ENCODE data around the gene RPGRIP1. TPM values are rescaled to one million over a fixed set of nuclear protein-coding genes. Genes with fewer than 3 reads are reported as not detected.

The RPGRIP1 gene
- total RNA-seq (2022; extraction: Qiagen RNA extraction) = 0.09 to 0.25 TPM (median 0.17 TPM) in 5 replicates

DNA sequence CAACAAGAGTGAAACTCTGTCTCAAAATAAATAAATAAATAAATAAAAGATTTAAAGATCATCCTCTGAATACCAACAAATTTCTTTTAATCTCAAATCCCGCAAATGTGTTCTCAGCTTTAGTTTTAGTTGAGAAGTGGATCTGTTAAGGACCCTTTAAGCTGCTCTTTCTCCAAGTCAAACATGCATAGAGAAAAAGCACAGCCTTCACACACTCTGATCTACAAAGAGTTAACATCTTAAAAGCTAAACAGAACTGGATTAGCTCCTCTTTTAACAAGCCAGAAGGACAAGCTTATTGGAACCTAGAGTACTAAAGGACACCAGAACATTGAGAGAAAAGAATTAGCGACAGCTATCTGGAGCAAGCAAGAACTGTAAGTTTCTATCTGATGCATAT is at the start of gene RPGRIP1:
Gene RPGRIP1 (plus strand): TSS at position 301 of the 400 bp plus-strand sequence. CDS start 7,894 bp downstream, outside the sequence.

GRCh38 chr14:21269252-21270046 is 10.4 kb upstream of the RPGRIP1 start, which contains the start of gene HNRNPC:
Gene HNRNPC (minus strand): TSS chr14:21269442. CDS start chr14:21234193, 35,249 bp downstream.

Other genes with a start within 250 kb of the RPGRIP1 start
- not detected in 5 replicates for gene TPPP2, start 249.9 kb upstream of the RPGRIP1 start, total RNA-seq (2022; extraction: Qiagen RNA extraction)
- not detected in 5 replicates for gene RNASE13, start 245.3 kb upstream of the RPGRIP1 start, total RNA-seq (2022; extraction: Qiagen RNA extraction)
- gene RNASE7, start 237.7 kb upstream of the RPGRIP1 start, total RNA-seq (2022; extraction: Qiagen RNA extraction) = 0.07 TPM in 1 of 5 replicates, not detected in the others
- not detected in 5 replicates for gene RNASE8, start 222.3 kb upstream of the RPGRIP1 start, total RNA-seq (2022; extraction: Qiagen RNA extraction)
- gene ARHGEF40, start 209.8 kb upstream of the RPGRIP1 start, total RNA-seq (2022; extraction: Qiagen RNA extraction) = 7.4 to 9.9 TPM (median 8.6 TPM) in 5 replicates
- 21.4 to 31.3 TPM (median 28.4 TPM) in 5 replicates for gene ZNF219, start 181.4 kb upstream of the RPGRIP1 start, total RNA-seq (2022; extraction: Qiagen RNA extraction)
- 0.35 to 1.0 TPM (median 0.81 TPM) in 5 replicates for gene TMEM253, start 179.0 kb upstream of the RPGRIP1 start, total RNA-seq (2022; extraction: Qiagen RNA extraction)
- gene OR5AU1, start 124.0 kb upstream of the RPGRIP1 start, total RNA-seq (2022; extraction: Qiagen RNA extraction) = not detected in 5 replicates
- 745 to 1,119 TPM (median 806 TPM) in 5 replicates for gene HNRNPC, start 10.6 kb upstream of the RPGRIP1 start, total RNA-seq (2022; extraction: Qiagen RNA extraction)
- gene SUPT16H, start 103.9 kb downstream of the RPGRIP1 start, total RNA-seq (2022; extraction: Qiagen RNA extraction) = 92.9 to 130 TPM (median 100 TPM) in 5 replicates
- gene CHD8, start 176.0 kb downstream of the RPGRIP1 start, total RNA-seq (2022; extraction: Qiagen RNA extraction) = 37.0 to 42.1 TPM (median 38.7 TPM) in 5 replicates
- 10.7 to 17.5 TPM (median 13.0 TPM) in 5 replicates for gene RAB2B, start 196.9 kb downstream of the RPGRIP1 start, total RNA-seq (2022; extraction: Qiagen RNA extraction)
- gene TOX4, start 197.1 kb downstream of the RPGRIP1 start, total RNA-seq (2022; extraction: Qiagen RNA extraction) = 63.5 to 74.1 TPM (median 69.5 TPM) in 5 replicates
- gene METTL3, start 231.3 kb downstream of the RPGRIP1 start, total RNA-seq (2022; extraction: Qiagen RNA extraction) = 45.6 to 48.8 TPM (median 47.2 TPM) in 5 replicates
- 0.49 to 0.98 TPM (median 0.69 TPM) in 5 replicates for gene SALL2, start 246.3 kb downstream of the RPGRIP1 start, total RNA-seq (2022; extraction: Qiagen RNA extraction)

Data from A549 treated with Hydrocortisone at 1 μM for 4 hours (cell line).